ENCODE results near the gene IL21.
"Not testable (repeated sequence)": the region's sequence is repeated elsewhere in the genome, so short reads cannot be mapped to it uniquely, and the experiment has no call there.

The IL21 gene

DNA sequence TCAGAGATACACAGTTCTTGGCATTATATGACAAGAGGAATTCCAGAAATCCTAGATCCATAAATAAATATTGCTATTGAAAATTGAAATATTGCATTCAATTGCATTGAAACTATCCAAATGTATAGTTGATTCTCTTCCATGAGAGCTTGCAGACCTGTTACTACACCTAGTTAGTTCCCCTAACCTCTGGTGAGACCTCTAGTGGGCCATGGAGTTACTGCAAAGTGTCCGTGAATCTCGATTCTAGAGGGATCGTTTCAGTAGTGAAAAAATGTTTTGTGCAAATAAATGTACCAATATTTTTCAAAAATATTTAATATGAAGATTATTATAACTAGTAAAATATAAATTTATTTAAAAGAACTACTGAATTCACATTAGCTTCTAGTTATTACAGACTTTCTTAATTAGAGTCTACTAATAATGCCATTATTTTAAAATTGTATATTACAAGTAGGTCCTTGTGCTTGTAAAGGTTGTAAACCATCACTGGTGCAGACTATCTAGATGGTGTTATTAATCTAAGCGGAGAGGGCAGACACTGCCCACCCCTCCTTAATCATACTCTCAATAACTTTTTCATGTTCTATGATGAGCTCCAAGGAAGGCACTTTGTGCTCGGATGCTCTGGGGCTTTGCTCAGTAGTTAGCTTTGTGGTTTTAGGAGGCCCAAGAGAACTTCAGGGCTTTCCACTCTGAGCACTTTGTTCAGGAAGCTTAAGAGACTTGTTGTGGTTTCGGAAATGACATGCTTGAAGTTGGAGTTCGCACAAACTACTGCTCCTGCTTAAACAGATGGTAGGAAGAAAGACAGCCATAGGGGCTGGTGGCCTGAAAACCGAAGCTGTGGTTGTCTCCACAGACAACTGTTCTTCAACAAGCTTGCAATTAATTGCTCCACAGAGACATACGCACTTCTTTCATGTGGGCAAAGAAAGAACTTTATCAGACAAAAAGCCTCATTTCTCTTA is 42.8 kb downstream of the IL21 start:
- DNase-seq (ENCODE audit: low read depth) = no peak

DNA sequence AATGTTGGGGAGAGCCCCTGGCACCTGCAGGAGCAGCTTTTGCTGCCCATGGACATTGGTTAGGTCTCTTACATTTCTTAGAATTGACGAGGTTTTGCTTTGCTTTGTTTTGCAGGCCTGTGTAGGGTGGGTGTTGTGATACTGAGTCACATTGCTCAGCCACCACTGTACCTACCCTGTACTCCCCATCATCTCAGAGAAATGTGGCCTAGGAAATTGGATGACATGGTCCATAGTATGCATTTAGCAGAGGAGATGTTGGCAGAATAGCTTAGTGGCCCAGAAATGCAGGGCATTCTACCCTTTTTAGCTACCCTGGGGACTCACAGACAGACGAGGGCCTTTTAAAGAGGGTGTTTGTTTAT is 43.7 kb downstream of the IL21 start:
- DNase-seq (ENCODE audit: low read depth) = no peak

GRCh38 chr4:122576261-122577188 is 44.3 kb downstream of the IL21 start:
- no peak for DNase-seq (ENCODE audit: low read depth)

DNA sequence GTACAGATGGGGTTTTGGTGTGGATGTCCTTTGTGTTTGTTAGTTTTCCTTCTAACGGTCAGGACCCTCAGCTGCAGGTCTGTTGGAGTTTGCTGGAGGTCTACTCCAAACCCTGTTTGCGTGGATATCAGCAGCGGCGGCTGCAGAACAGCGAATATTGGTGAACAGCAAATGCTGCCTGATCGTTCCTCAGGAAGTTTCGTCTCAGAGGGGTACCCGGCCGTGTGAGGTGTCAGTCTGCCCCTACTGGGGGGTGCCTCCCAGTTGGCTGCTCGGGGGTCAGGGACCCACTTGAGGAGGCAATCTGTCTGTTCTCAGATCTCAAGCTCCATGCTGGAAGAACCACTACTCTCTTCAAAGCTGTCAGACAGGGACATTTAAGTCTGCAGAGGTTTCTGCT is 46.5 kb downstream of the IL21 start:
- not testable (repeated sequence) for DNase-seq (ENCODE audit: low read depth)

GRCh38 chr4:122562449-122562848 is 58.4 kb downstream of the IL21 start:
- DNase-seq (ENCODE audit: low read depth) = no peak

Data from stimulated activated CD8-positive, alpha-beta memory T cell treated with anti-CD3 and anti-CD28 coated beads, Interleukin-15, amount 100 ng/mL, for 24 hours (primary cell).